OCI-LY3 (cell line): Measurements from ENCODE around the gene CATSPER3.

Experiments used
- CTCF ChIP-seq: fragments of 200-600, 300-600 bp; sonication (generic); IDR thresholded peaks from 2 replicates; pipeline ENCODE4 v1.5.1; 2014; ENCODE audit warnings: antibody characterized with exemption, low read length, low read depth
- EZH2phosphoT487 ChIP-seq: fragments of 200-600 bp; shearing (Covaris generic); IDR thresholded peaks from 2 replicates; pipeline ENCODE4 v1.6.1; 2018; ENCODE audit warnings: antibody characterized with exemption, mixed run types, low read depth

GRCh38 chr5:134938030-134938429, 29.7 kb upstream of the CATSPER3 start:
- TF ChIP-seq CTCF (no peak), EZH2phosphoT487 (no peak)
